Activated T-helper 2 cell treated with anti-CD3 and anti-CD28 coated beads, Interferon-gamma antibody, Interleukin-2, Interleukin-4, amounts not matched to agents 10 μg/mL and 5 μg/mL and 100 μg/mL, durations not matched to agents 14 hours and 24 hours and 36 hours (primary cell): ENCODE data around the gene RAI2. TPM values are rescaled to one million over a fixed set of nuclear protein-coding genes. Genes with fewer than 3 reads are reported as not detected.

Experiments
- DNase-seq: peaks from one replicate; pipeline ENCODE4 v3.0.0; 2021; ENCODE audit warnings: low spot score
- H3K27ac Mint-ChIP-seq: one replicate; pipeline ENCODE4 v1.8.0; 2021; ENCODE audit warnings: mixed read lengths
- H3K27me3 Mint-ChIP-seq: one replicate; pipeline ENCODE4 v1.8.0; 2021; ENCODE audit warnings: low read depth, mixed read lengths
- H3K36me3 Mint-ChIP-seq: one replicate; pipeline ENCODE4 v1.8.0; 2021; ENCODE audit warnings: low read depth, mixed read lengths
- H3K4me1 Mint-ChIP-seq: one replicate; pipeline ENCODE4 v1.8.0; 2021; ENCODE audit warnings: low read depth, mixed read lengths
- H3K4me3 Mint-ChIP-seq: one replicate; pipeline ENCODE4 v1.8.0; 2021; ENCODE audit warnings: low read depth, mild to moderate bottlenecking, moderate library complexity, mixed read lengths
- H3K9me3 Mint-ChIP-seq: one replicate; pipeline ENCODE4 v1.8.0; 2021; ENCODE audit warnings: mixed read lengths
- intact Hi-C: fragments of 100-400 bp; cut with micrococcal nuclease; formaldehyde crosslinking; loops from one replicate; pipeline ENCODE4 v1.15.1; 2023
- total RNA-seq: library from RNA; stranded (reverse); gene quantifications from 2 replicates; pipeline ENCODE4 v1.2.3, GENCODE V29; 2022

RAI2 gene
- total RNA-seq, result 0.16 TPM in 2 replicates

DNA sequence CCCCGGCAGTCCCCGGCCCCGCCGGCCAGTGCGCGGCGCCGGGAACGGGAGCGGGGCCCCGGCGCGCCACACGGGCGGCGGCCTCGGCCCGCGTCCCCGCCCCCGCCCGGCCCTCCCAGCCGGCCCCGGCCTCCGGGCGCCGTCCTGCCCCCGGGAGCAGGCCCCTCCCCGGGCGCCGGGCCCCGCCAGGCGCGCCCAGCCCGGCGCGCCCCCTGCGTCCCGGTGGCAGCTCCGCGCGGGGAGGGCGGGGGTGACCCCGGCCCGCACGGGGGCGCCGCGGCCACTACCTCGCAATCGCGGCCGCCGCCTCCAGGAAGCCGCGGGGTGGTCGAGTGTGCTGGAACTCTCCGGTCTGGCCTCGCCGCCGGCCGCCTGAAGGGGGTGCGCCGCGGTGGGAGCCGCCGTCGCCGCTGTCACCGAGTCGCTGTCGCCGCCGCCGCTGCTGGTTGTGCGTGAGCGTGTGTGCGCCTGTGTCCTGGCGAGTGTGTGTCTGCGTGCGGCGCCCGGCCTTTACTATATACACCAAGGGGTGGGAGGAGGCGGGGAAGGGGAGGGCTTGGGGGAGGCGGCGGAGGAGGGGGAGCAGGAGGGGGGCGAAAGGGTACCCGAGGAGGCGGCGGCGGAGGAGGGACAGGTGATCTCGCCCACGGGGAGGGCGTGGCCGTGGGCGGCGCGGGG, at the start of gene RAI2:
TSS of gene RAI2 (minus strand) at position 488 of the 678 bp plus-strand sequence. CDS start 59,288 bp downstream, outside the sequence.
- intact Hi-C loops, result no loop called here
- no peak for DNase-seq
- no peak within 1 kb of the TSS for H3K27ac Mint-ChIP-seq
- H3K4me3 Mint-ChIP-seq, result peak within 1 kb of the TSS; percentile 63
- H3K27me3 Mint-ChIP-seq, result peaks cover 52% of the 10 kb centered on the region
- H3K9me3 Mint-ChIP-seq, result no peaks in the 10 kb centered on the region
- no peaks in the 10 kb centered on the region for H3K36me3 Mint-ChIP-seq
- peaks cover 4% of the 10 kb centered on the region for H3K4me1 Mint-ChIP-seq

DNA sequence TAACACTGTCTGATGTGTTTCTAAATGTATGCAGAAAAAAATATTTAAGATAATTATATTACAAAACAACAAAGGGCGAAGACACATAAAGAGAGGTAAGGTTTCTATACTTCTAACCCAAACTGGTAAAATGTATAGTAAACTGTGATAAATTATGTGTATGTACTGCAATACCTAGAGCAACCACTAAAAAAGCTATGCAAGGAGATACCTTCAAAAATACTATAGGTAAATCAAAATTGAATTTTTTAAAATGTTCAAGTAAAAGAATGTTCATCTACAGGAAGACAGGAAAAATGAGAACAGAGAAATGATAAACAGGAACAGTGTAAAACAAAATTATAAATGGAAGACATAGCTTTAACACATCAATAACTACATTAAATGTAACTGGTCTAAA, 27.3 kb upstream of the RAI2 start:
- no peak for DNase-seq
- Mint-ChIP-seq H3K27me3 (peaks cover 10% of the 10 kb centered on the region), H3K36me3 (no peaks in the 10 kb centered on the region), H3K27ac (no peak overlapping the region), H3K4me3 (no peak overlapping the region), H3K4me1 (peaks cover 7% of the 10 kb centered on the region), H3K9me3 (no peaks in the 10 kb centered on the region)
- intact Hi-C loops, result no loop called here

DNA sequence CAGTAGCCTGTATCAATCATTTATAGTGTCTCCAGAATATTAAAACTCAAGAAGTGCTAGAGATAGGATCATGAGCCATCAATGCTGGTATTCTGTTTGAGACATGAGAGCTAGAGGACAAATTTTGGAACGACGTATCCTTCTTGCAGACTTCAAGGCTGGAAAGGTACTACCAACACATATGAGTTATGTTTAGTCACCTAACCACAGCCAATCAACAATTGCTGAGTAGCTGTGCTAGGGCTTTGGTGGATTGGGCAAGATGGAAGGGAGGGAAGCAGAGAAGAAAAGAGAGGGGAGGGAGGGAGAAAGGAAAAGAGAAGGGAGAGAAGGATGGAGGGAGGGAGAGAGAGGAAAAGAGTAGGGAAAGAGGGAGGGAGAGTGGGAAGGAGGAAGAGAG, 21.6 kb upstream of the RAI2 start:
- H3K27me3 Mint-ChIP-seq, result peaks cover 11% of the 10 kb centered on the region
- intact Hi-C loops, result no loop called here
- H3K4me1 Mint-ChIP-seq, result no peaks in the 10 kb centered on the region
- DNase-seq, result no peak
- no peaks in the 10 kb centered on the region for H3K9me3 Mint-ChIP-seq
- no peak overlapping the region for H3K4me3 Mint-ChIP-seq
- no peaks in the 10 kb centered on the region for H3K36me3 Mint-ChIP-seq
- no peak overlapping the region for H3K27ac Mint-ChIP-seq

DNA sequence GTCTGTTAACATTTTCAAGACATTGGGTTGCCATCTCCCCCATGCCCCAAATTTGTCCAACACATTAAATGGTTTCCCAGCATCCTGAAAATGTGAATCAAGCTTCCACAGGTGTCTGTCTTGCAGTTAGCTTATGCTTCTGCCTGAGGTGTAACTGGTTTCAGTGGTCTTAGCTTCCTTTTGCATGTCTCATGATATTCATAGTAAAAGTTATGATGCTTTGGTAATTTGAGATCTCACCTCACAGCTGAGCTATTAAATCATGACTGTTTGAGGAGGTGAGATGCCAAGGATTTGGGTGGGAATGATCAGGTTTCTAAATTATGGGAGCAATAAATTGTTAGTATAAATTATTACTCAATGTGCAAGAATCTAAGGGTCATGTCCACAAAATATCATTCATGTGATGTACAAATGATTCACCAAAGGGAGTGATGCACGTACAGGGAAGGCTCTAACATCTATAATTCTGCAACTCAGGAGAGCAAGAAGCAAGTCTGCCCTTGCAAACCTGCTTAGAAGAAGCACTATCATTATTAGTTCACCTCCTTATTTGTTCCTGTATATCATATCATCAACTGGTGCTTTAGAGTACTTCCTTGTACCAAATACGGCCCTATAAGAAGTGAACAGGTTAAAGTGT, 17.1 kb upstream of the RAI2 start:
- no peak for DNase-seq
- Mint-ChIP-seq H3K4me3 (no peak overlapping the region), H3K27me3 (peaks cover 9% of the 10 kb centered on the region), H3K27ac (no peak overlapping the region), H3K4me1 (no peaks in the 10 kb centered on the region), H3K9me3 (no peaks in the 10 kb centered on the region), H3K36me3 (no peaks in the 10 kb centered on the region)
- intact Hi-C loops, result no loop called here

DNA sequence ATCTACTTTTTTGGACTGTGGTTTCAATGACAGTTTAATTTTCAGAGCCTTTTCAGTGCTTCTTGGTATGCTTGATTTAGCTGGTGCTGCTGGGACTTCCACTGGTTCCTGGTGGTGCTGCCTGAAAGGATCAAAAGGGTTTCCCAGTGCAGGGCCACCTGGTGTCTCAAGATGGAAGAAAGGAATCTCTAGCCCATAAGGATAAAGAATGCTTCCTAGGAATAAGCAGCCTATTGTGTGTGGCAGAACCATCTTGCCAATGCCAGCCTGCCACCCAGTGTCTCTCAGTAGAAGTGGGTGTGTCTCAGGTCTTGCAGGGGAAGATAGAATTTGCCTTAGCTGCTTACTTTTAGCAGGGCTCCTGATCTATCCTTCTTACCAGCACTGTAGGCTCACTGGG, 15.0 kb upstream of the RAI2 start:
- H3K27me3 Mint-ChIP-seq, result peaks cover 8% of the 10 kb centered on the region
- intact Hi-C loops, result no loop called here
- no peaks in the 10 kb centered on the region for H3K4me1 Mint-ChIP-seq

DNA sequence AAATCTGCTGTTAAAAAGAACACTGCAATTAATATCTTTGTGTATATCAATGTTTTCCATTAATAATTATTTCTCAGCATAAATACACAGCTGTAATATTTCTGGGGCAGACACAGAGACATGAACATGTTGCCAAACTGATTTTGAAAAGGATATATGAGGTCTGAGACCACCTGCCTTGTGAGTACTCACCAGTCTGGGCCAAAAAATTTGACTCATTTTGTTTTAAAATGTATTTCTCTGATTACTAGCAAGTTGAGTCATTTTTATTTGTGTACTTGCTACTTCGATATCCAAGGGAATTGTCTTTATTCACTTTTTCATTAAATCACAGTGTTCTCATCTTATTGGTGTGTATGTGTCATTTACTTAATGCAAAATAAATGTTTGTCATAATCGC, 8.5 kb upstream of the RAI2 start:
- no peaks in the 10 kb centered on the region for H3K36me3 Mint-ChIP-seq
- H3K9me3 Mint-ChIP-seq, result no peaks in the 10 kb centered on the region
- H3K4me1 Mint-ChIP-seq, result no peaks in the 10 kb centered on the region
- H3K27me3 Mint-ChIP-seq, result peaks cover 2% of the 10 kb centered on the region
- H3K27ac Mint-ChIP-seq, result no peak overlapping the region
- DNase-seq, result no peak
- intact Hi-C loops, result no loop called here
- no peak overlapping the region for H3K4me3 Mint-ChIP-seq

More for the DNA sequence above, 15.0 kb upstream of the RAI2 start:
- no peak for DNase-seq
- Mint-ChIP-seq H3K27ac (no peak overlapping the region), H3K4me3 (no peak overlapping the region), H3K36me3 (no peaks in the 10 kb centered on the region), H3K9me3 (no peaks in the 10 kb centered on the region)

DNA sequence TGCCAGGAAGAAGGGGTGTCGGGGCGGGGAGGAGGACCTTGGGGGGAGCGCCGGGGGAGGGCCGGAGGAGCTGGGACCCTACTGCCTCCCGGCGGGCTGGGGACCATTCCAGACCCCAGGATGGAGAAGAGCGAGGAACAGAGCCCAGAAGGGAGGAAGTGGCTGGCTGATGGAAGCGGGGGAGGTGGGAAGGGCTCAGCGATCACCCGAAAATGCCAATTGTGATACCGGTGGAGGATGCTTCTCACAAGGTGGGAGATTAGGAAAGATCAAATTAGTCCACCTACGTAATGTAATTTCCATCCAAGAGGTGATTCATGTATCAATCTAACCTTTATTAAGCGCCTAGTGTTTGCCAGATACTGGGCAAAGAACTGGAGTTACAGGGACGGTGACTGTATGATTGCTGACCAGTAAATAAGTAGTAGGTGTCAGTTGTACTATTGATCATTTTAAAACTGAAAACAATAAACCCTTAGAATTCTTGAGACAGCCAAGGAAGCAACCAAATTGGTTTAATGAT, 452 bp upstream of the RAI2 start:
- DNase-seq, result no peak
- peaks cover 52% of the 10 kb centered on the region for H3K27me3 Mint-ChIP-seq
- H3K36me3 Mint-ChIP-seq, result no peaks in the 10 kb centered on the region
- no peak overlapping the region for H3K4me3 Mint-ChIP-seq
- peaks cover 4% of the 10 kb centered on the region for H3K4me1 Mint-ChIP-seq
- intact Hi-C loops, result no loop called here
- no peak overlapping the region for H3K27ac Mint-ChIP-seq
- no peaks in the 10 kb centered on the region for H3K9me3 Mint-ChIP-seq

DNA sequence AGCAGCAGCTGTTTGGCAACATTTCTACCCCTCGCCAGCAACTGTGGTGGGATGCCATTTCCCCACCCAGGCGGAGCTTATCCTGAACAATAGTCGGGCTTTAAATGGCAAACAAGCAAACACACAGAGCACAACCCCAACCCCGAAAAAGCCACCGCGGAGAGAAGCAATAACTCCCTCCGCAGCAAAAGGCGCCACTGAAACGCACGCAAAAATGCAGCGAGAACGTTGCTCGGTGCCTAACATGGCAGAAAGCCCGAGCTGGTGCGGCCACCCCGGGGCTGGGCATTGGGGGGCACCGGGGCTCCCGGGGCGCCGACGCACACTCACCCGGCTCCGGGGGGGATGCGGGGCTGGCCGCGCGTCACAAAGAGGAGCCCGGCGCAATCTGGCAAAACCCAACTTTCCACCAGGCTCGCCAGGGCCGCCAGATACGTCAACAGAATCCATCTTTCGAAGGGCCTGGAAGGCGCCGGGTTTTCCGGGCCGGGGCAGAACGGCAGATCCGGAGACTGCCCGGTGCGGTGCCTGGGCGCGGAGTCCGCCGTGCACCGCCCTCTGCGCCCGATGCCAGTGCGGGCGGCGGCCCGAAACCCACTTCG, 818 bp downstream of the RAI2 start:
- DNase-seq, result no peak
- peaks cover 52% of the 10 kb centered on the region for H3K27me3 Mint-ChIP-seq
- peak overlapping the region; percentile 63 for H3K4me3 Mint-ChIP-seq
- no peaks in the 10 kb centered on the region for H3K9me3 Mint-ChIP-seq
- no peak overlapping the region for H3K27ac Mint-ChIP-seq
- intact Hi-C loops, result no loop called here
- no peaks in the 10 kb centered on the region for H3K36me3 Mint-ChIP-seq
- peaks cover 4% of the 10 kb centered on the region for H3K4me1 Mint-ChIP-seq

DNA sequence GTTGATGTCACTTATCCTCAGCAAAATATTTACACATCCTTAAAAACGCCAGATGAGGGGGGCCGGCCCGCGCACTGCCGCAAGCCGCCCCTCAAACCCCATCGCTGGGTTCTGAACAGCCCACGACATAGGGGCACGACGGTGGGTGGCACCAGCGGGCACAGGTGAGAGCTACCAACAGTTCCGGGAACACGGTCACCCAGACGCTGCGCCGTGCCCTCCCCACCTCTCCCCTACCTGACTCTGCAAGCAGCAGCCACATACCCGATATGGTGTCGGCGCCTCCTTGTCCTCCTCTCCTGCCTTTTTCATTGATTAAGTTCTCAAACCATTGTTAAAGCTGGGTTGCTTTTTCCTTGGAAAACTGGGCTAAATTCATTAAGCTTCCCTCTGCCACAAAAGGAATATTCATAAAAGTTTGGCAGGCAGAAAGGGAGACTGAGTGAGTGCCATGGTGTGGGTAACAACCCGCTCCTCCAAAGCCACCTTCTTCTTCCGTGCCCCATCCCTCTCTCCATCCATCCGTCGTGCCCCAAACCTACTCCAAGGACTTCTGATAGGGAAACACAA, 1.4 kb downstream of the RAI2 start:
- Mint-ChIP-seq H3K36me3 (no peaks in the 10 kb centered on the region), H3K27ac (no peak overlapping the region), H3K4me1 (peaks cover 4% of the 10 kb centered on the region), H3K4me3 (peak overlapping the region; percentile 63), H3K9me3 (no peaks in the 10 kb centered on the region), H3K27me3 (peaks cover 50% of the 10 kb centered on the region)
- no peak for DNase-seq
- intact Hi-C loops, result no loop called here

DNA sequence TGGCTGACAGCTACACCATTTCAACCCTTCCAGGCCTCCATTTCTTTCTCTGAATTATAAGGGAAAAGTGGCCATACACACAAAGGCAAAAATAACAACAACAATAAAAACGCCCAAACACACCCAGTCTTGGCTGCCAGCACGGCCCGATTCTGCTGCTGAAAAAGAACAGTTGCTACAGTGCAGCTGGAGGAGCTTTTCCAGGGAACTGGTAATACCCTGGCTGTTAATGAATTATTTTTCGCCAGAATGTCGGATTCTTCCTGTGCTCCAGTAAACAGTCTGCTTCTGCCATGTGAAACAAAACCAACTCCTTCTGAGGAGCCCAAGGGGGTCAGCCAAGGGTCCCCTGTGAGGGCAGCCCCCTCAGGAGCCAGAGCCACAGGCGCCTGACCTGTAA, 6.6 kb downstream of the RAI2 start:
- no peak for DNase-seq
- H3K27ac Mint-ChIP-seq, result no peak overlapping the region
- H3K4me1 Mint-ChIP-seq, result no peaks in the 10 kb centered on the region
- no peaks in the 10 kb centered on the region for H3K36me3 Mint-ChIP-seq
- no peaks in the 10 kb centered on the region for H3K9me3 Mint-ChIP-seq
- no peak overlapping the region for H3K4me3 Mint-ChIP-seq
- intact Hi-C loops, result no loop called here
- H3K27me3 Mint-ChIP-seq, result peaks cover 18% of the 10 kb centered on the region

DNA sequence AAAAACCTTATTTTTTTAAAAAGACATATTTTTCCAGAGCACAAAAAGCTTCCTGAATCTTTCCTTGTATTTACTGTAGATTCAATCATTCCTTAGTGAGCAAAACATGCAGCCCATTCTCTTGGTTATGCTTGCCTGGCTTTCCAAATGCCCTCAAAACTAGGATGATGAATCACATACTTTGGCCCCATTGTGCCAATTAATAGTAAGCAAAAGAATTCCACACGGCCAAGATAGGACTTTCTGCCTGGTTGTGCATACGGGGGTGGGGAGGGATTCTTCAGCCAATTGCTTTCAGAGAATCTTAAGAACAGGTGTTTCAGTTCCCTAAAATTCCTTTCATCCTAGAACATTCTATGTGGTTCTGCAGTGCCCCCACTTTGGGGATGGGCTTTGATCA, 7.0 kb downstream of the RAI2 start:
- peaks cover 13% of the 10 kb centered on the region for H3K27me3 Mint-ChIP-seq
- H3K9me3 Mint-ChIP-seq, result no peaks in the 10 kb centered on the region
- DNase-seq, result no peak
- intact Hi-C loops, result no loop called here
- no peak overlapping the region for H3K27ac Mint-ChIP-seq
- H3K4me3 Mint-ChIP-seq, result no peak overlapping the region
- H3K4me1 Mint-ChIP-seq, result no peaks in the 10 kb centered on the region
- H3K36me3 Mint-ChIP-seq, result no peaks in the 10 kb centered on the region

DNA sequence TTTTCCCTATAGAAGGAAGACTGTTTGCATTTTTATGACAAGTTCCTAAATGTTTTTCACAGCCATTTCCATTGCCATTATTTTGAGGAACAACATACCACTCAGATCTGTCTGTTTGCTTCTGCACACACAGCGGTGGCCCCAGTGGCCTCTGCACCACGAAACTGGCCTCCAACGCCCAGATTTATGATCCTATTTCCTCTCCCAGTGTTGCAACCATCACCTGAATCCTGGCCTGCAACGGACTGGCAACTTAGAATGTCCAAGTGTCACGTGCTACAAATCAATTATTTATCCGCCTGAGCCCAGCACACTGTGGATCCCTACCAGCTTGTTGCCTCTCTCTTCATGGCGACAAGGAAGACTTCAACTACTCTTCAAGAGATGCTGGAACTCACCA, 9.2 kb downstream of the RAI2 start:
- H3K4me1 Mint-ChIP-seq, result no peaks in the 10 kb centered on the region
- intact Hi-C loops, result no loop called here
- no peaks in the 10 kb centered on the region for H3K27me3 Mint-ChIP-seq
- H3K36me3 Mint-ChIP-seq, result no peaks in the 10 kb centered on the region
- DNase-seq, result no peak
- H3K27ac Mint-ChIP-seq, result no peak overlapping the region
- H3K4me3 Mint-ChIP-seq, result no peak overlapping the region
- no peaks in the 10 kb centered on the region for H3K9me3 Mint-ChIP-seq
